Activated CD8-positive, alpha-beta memory T cell treated with anti-CD3 and anti-CD28 coated beads, Interleukin-2, amount 50 U/mL, for 24 hours (primary cell): ENCODE data around the gene GFPT2.

ENCODE experiments used
- DNase-seq: peaks from one replicate; pipeline ENCODE4 v3.0.0-alpha.2; 2020; ENCODE audit errors: extremely low read depth

The GFPT2 gene

GRCh38 chr5:180353048-180353979, at the start of gene GFPT2:
Gene GFPT2, minus strand, starts transcription at chr5:180353336. Its CDS starts 119 bp downstream, at chr5:180353217.
- DNase-seq: peak; percentile 32

GRCh38 chr5:180402716-180403115, 49.6 kb upstream of the GFPT2 start:
- DNase-seq: no peak

- DNase-seq: no peak
These were observed 48.2 kb upstream of the GFPT2 start for GRCh38 chr5:180401229-180401907.

- DNase-seq: no peak
These were observed 47.3 kb upstream of the GFPT2 start for GRCh38 chr5:180400416-180400815.

- no peak for DNase-seq
These were observed 46.5 kb upstream of the GFPT2 start for GRCh38 chr5:180399401-180400215.

GRCh38 chr5:180396926-180397325, 43.8 kb upstream of the GFPT2 start:
- no peak for DNase-seq

- no peak for DNase-seq
These were observed 42.6 kb upstream of the GFPT2 start for GRCh38 chr5:180395540-180396274.

GRCh38 chr5:180394031-180394636, 41.0 kb upstream of the GFPT2 start:
- DNase-seq: no peak

- DNase-seq: no peak
These were observed 38.1 kb upstream of the GFPT2 start for GRCh38 chr5:180391276-180391675.

- DNase-seq: no peak
These were observed 37.5 kb upstream of the GFPT2 start for GRCh38 chr5:180390441-180391190.

GRCh38 chr5:180389252-180390101, 36.3 kb upstream of the GFPT2 start:
- no peak for DNase-seq

GRCh38 chr5:180387798-180388197, 34.7 kb upstream of the GFPT2 start:
- no peak for DNase-seq

- DNase-seq: no peak
These were observed 29.8 kb upstream of the GFPT2 start for GRCh38 chr5:180382926-180383325.

- DNase-seq: no peak
These were observed 28.8 kb upstream of the GFPT2 start for GRCh38 chr5:180381851-180382480.

GRCh38 chr5:180381428-180381827, 28.3 kb upstream of the GFPT2 start:
- no peak for DNase-seq

GRCh38 chr5:180380856-180381255, 27.7 kb upstream of the GFPT2 start:
- no peak for DNase-seq

- DNase-seq: no peak
These were observed 27.3 kb upstream of the GFPT2 start for GRCh38 chr5:180380441-180380840.

GRCh38 chr5:180379355-180380070, 26.4 kb upstream of the GFPT2 start:
- no peak for DNase-seq
